Colon (tissue), 2 donors: ENCODE measurements around the gene ITCH.
"Not testable (repeated sequence)": the region's sequence is repeated elsewhere in the genome, so short reads cannot be mapped to it uniquely, and the experiment has no call there.

Experiments
- FAIRE-seq: peaks from 2 replicates; lab custom pipeline; 2012; peaks lifted over from hg19 to GRCh38; lab: Jason Lieb, UNC
- donor health status: control.
- donor health status: control.

Gene ITCH

GRCh38 chr20:34344238-34344637, 18.8 kb upstream of the ITCH start:
- no peak for FAIRE-seq

GRCh38 chr20:34345402-34345736, 17.7 kb upstream of the ITCH start:
- FAIRE-seq, result no peak

GRCh38 chr20:34345839-34346532, 17.1 kb upstream of the ITCH start:
- FAIRE-seq, result not testable (repeated sequence)

- not testable (repeated sequence) for FAIRE-seq
Measured at GRCh38 chr20:34346533-34346865, 16.6 kb upstream of the ITCH start.

- no peak for FAIRE-seq
Measured at GRCh38 chr20:34347571-34347970, 15.5 kb upstream of the ITCH start.

- FAIRE-seq, result no peak
Measured at GRCh38 chr20:34350095-34350494, 13.0 kb upstream of the ITCH start.

- FAIRE-seq, result not testable (repeated sequence)
Measured at GRCh38 chr20:34353467-34353866, 9.6 kb upstream of the ITCH start.

- no peak for FAIRE-seq
Measured at GRCh38 chr20:34355427-34355826, 7.6 kb upstream of the ITCH start.

- FAIRE-seq, result not testable (repeated sequence)
Measured at GRCh38 chr20:34359729-34360128, 3.3 kb upstream of the ITCH start.

GRCh38 chr20:34362502-34363061, 491 bp upstream of the ITCH start:
- FAIRE-seq, result no peak

- no peak for FAIRE-seq
Measured at GRCh38 chr20:34363465-34364222, 571 bp downstream of the ITCH start.

- FAIRE-seq, result no peak
Measured at GRCh38 chr20:34364223-34364506, 1.1 kb downstream of the ITCH start.

GRCh38 chr20:34365765-34366213, 2.7 kb downstream of the ITCH start:
- FAIRE-seq, result no peak

- FAIRE-seq, result no peak
Measured at GRCh38 chr20:34367155-34367554, 4.1 kb downstream of the ITCH start.

GRCh38 chr20:34367911-34368310, 4.8 kb downstream of the ITCH start:
- FAIRE-seq, result not testable (repeated sequence)

GRCh38 chr20:34368547-34368946, 5.5 kb downstream of the ITCH start:
- no peak for FAIRE-seq

GRCh38 chr20:34369265-34369664, 6.2 kb downstream of the ITCH start:
- FAIRE-seq, result no peak

GRCh38 chr20:34370062-34370461, 7.0 kb downstream of the ITCH start:
- FAIRE-seq, result no peak

- no peak for FAIRE-seq
Measured at GRCh38 chr20:34373445-34373844, 10.4 kb downstream of the ITCH start.

- FAIRE-seq, result no peak
Measured at GRCh38 chr20:34374209-34374760, 11.2 kb downstream of the ITCH start.

- no peak for FAIRE-seq
Measured at GRCh38 chr20:34375977-34376430, 12.9 kb downstream of the ITCH start.

- FAIRE-seq, result no peak
Measured at GRCh38 chr20:34377072-34377847, 14.2 kb downstream of the ITCH start.

- FAIRE-seq, result no peak
Measured at GRCh38 chr20:34382174-34382573, 19.1 kb downstream of the ITCH start.
